ENCODE measurements around the gene ADAD2.

Gene ADAD2

DNA sequence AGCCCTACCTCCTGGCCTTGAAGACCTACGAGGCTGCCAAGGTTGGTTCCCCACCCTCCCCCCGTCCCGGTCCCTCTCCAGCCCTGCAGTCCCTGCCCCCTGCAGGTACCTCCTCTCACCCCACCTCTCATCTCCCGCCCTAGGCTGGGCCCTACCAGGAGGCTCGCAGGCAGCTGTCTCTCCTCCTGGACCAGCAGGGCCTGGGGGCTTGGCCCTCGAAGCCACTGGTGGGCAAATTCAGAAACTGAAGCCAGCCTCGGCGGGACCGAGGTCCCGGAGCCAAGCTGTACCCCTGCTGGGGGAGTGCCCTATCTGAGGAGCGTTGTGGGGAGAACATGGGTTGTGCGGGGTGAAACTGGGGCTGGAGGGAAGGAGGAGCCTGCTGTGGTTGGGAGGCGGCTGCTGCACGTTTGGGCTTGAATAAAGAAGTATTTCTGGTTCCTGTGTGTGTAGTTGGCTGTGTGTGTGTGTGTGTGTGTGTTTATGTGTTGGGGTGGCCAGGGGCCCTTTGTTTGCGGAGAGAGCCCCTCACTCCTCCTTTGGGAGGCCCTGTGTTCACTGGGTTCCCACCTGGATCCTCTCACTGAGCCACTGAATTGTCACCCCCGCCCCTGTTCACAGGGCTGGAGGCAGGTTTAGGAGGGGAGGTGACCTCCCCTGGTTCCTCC, 5.9 kb downstream of the ADAD2 start:
- no peak for ATAC-seq

DNA sequence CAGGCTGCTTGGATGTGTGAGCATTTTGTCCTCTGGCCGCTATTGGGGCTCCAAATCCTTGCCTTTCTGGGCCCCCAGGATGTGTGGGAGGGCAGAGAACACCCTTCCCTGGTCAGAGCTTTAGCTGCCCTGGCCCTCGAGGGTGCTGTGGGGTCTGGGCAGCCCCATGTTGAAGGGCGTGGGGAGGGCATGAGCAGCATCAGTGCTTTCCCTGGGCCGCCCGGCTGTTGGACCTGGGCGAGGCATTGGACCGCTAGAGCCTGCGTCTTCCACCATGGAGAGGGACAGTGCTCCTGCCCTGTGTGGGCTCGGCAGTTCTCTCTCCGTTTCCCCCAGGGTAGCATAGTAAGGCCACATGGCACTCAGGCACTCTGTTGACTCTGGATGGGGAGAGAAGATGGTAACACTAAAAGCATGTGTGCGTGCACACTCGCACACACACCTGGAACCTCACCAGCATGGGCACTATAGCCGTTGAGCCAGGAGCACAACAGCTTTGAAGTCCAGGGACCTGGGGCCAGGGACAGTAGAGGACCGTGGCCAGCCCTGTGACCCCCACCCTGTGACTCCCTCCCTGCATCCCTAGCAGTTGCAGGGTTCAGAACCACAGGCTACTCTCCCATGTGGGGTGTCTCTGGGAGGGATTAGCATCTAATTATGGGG, 6.6 kb downstream of the ADAD2 start:
- no peak for TF ChIP-seq TSHZ2 (CRISPR knock-in tag; IDR thresholded peaks at IDR 0.05)
- TF ChIP-seq ZNF8 (CRISPR knock-in tag; IDR thresholded peaks at IDR 0.05), result no peak
- TF ChIP-seq ZFP30 (CRISPR knock-in tag; IDR thresholded peaks at IDR 0.05), result no peak
- TF ChIP-seq, protein P1, sequence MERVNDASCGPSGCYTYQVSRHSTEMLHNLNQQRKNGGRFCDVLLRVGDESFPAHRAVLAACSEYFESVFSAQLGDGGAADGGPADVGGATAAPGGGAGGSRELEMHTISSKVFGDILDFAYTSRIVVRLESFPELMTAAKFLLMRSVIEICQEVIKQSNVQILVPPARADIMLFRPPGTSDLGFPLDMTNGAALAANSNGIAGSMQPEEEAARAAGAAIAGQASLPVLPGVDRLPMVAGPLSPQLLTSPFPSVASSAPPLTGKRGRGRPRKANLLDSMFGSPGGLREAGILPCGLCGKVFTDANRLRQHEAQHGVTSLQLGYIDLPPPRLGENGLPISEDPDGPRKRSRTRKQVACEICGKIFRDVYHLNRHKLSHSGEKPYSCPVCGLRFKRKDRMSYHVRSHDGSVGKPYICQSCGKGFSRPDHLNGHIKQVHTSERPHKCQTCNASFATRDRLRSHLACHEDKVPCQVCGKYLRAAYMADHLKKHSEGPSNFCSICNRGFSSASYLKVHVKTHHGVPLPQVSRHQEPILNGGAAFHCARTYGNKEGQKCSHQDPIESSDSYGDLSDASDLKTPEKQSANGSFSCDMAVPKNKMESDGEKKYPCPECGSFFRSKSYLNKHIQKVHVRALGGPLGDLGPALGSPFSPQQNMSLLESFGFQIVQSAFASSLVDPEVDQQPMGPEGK (CRISPR knock-in tag; IDR thresholded peaks at IDR 0.05; ENCODE audit: borderline replicate concordance), result no peak
- ATAC-seq, result no peak

More for the DNA sequence above, 5.9 kb downstream of the ADAD2 start:
- TF ChIP-seq TSHZ2 (CRISPR knock-in tag; IDR thresholded peaks at IDR 0.05) (no peak), ZNF565 (CRISPR knock-in tag; conservative IDR thresholded peaks at IDR 0.05; ENCODE audit: low read depth) (no peak), ZC3H10 (CRISPR knock-in tag; IDR thresholded peaks at IDR 0.05) (no peak), TOX (CRISPR knock-in tag; IDR thresholded peaks at IDR 0.05; ENCODE audit: borderline replicate concordance) (no peak), ZFP3 (CRISPR knock-in tag; IDR thresholded peaks at IDR 0.05) (no peak), CSDC2 (CRISPR knock-in tag; IDR thresholded peaks at IDR 0.05) (no peak), SNAI2 (CRISPR knock-in tag; IDR thresholded peaks at IDR 0.05) (no peak), GLIS3 (CRISPR knock-in tag; IDR thresholded peaks at IDR 0.05) (no peak), ARNTL (CRISPR knock-in tag; IDR thresholded peaks at IDR 0.05; ENCODE audit: borderline replicate concordance, low read depth) (no peak), BACH2 (CRISPR knock-in tag; IDR thresholded peaks at IDR 0.05; ENCODE audit: borderline replicate concordance) (no peak), PPARA (CRISPR knock-in tag; IDR thresholded peaks at IDR 0.05; ENCODE audit: borderline replicate concordance) (no peak), ZFP30 (CRISPR knock-in tag; IDR thresholded peaks at IDR 0.05) (no peak), ESRRG (CRISPR knock-in tag; IDR thresholded peaks at IDR 0.05) (no peak), RARB (CRISPR knock-in tag; IDR thresholded peaks at IDR 0.05) (no peak), ZNF70 (CRISPR knock-in tag; IDR thresholded peaks at IDR 0.05) (no peak)
- TF ChIP-seq, protein P2, sequence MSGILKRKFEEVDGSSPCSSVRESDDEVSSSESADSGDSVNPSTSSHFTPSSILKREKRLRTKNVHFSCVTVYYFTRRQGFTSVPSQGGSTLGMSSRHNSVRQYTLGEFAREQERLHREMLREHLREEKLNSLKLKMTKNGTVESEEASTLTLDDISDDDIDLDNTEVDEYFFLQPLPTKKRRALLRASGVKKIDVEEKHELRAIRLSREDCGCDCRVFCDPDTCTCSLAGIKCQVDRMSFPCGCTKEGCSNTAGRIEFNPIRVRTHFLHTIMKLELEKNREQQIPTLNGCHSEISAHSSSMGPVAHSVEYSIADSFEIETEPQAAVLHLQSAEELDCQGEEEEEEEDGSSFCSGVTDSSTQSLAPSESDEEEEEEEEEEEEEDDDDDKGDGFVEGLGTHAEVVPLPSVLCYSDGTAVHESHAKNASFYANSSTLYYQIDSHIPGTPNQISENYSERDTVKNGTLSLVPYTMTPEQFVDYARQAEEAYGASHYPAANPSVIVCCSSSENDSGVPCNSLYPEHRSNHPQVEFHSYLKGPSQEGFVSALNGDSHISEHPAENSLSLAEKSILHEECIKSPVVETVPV (CRISPR knock-in tag; IDR thresholded peaks at IDR 0.05), result no peak
- TF ChIP-seq, protein P3, sequence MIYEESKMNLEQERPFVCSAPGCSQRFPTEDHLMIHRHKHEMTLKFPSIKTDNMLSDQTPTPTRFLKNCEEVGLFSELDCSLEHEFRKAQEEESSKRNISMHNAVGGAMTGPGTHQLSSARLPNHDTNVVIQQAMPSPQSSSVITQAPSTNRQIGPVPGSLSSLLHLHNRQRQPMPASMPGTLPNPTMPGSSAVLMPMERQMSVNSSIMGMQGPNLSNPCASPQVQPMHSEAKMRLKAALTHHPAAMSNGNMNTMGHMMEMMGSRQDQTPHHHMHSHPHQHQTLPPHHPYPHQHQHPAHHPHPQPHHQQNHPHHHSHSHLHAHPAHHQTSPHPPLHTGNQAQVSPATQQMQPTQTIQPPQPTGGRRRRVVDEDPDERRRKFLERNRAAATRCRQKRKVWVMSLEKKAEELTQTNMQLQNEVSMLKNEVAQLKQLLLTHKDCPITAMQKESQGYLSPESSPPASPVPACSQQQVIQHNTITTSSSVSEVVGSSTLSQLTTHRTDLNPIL (CRISPR knock-in tag; IDR thresholded peaks at IDR 0.05; ENCODE audit: low read depth), result no peak

DNA sequence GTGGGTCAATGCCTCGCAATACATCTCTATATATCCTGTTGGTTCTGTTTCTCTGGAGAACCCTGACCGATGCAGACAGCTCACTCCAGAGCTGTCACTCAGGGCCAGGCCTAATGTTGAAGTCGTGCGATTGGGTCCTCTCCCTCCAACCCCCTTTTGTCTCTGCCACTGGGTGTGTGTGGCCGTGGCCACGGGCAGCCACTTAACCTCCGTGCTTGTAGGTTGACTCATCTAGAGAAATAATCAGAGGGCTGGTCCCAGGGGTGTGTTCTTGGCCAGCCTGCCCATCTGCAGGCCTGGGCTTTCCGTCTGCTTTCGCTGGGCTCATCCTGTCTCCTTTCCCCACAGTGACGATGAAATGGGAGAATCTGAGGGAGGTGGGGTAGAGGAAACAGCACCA, 7.4 kb downstream of the ADAD2 start:
- ATAC-seq, result peak; percentile 67
- TF ChIP-seq CSDC2 (CRISPR knock-in tag; IDR thresholded peaks at IDR 0.05), result no peak
- no peak for TF ChIP-seq BACH2 (CRISPR knock-in tag; IDR thresholded peaks at IDR 0.05; ENCODE audit: borderline replicate concordance)
- TF ChIP-seq POU6F1 (CRISPR knock-in tag; IDR thresholded peaks at IDR 0.05; ENCODE audit: borderline replicate concordance, low read depth), result no peak
- no peak for TF ChIP-seq ZNF565 (CRISPR knock-in tag; conservative IDR thresholded peaks at IDR 0.05; ENCODE audit: low read depth)
- no peak for TF ChIP-seq ARNTL (CRISPR knock-in tag; IDR thresholded peaks at IDR 0.05; ENCODE audit: borderline replicate concordance, low read depth)
- TF ChIP-seq, protein P3 (CRISPR knock-in tag; IDR thresholded peaks at IDR 0.05; ENCODE audit: low read depth), result no peak
- TF ChIP-seq GLIS3 (CRISPR knock-in tag; IDR thresholded peaks at IDR 0.05), result no peak
